ENCODE results near the gene KLRB1. TPM values are rescaled to one million over a fixed set of nuclear protein-coding genes. Genes with fewer than 3 reads are reported as not detected.
"Not testable (repeated sequence)": the region's sequence is repeated elsewhere in the genome, so short reads cannot be mapped to it uniquely, and the experiment has no call there.

The KLRB1 gene
- total RNA-seq, 1 experiment from 2014 or later, result not detected

GRCh38 chr12:9600426-9600825, 7.3 kb downstream of the KLRB1 start:
- H3K36me3 ChIP-seq (ENCODE audit: control insufficient read depth in 1 of 2, insufficient read depth in 2 of 2, low read length in 2 of 2); H3K4me1 ChIP-seq (ENCODE audit: control insufficient read depth in 1 of 2, insufficient read depth in 2 of 2, low read length in 2 of 2); DNase-seq (ENCODE audit: low read depth, low spot score); POLR2A ChIA-PET; H3K27me3 ChIP-seq (ENCODE audit: insufficient read depth, low read length); intact Hi-C loops (cut with micrococcal nuclease); H3K4me3 ChIP-seq (replicated peaks in 1 of 2; ENCODE audit: low read depth in 1 of 2, low read length in 2 of 2); H3K9ac ChIP-seq (ENCODE audit: low read length); H3K79me2 ChIP-seq (ENCODE audit: insufficient read depth, low read length); H3K9me3 ChIP-seq (ENCODE audit: control insufficient read depth in 1 of 2, insufficient read depth in 1 of 2, low read depth in 1 of 2, low read length in 2 of 2); ATAC-seq; H3K4me2 ChIP-seq (ENCODE audit: low read length); H3K9me2 ChIP-seq (ENCODE audit: insufficient read depth); BruUV-seq (replicated peaks); RAD21 ChIA-PET (ENCODE audit: low non-redundant PET in 1 of 2, low total read pairs in 2 of 2, uncharacterized antibody in 2 of 2, unreplicated experiment in 2 of 2); H4K20me1 ChIP-seq (ENCODE audit: insufficient read depth); H2AFZ ChIP-seq (ENCODE audit: low read depth, low read length, poor library complexity, severe bottlenecking); H3K27ac ChIP-seq (ENCODE audit: low read depth, low read length); CTCF ChIA-PET: not testable (repeated sequence)

- H3K4me2 ChIP-seq (ENCODE audit: low read length), result no peak overlapping the region
- no peaks in the 10 kb centered on the region for H3K36me3 ChIP-seq (ENCODE audit: control insufficient read depth in 1 of 2, insufficient read depth in 2 of 2, low read length in 2 of 2)
- TF ChIP-seq ATF3 (IDR thresholded peaks at IDR 0.05) (no peak), POLR2AphosphoS5 (IDR thresholded peaks at IDR 0.05; ENCODE audit: low read depth, low read length) (no peak)
- H3K4me3 ChIP-seq (replicated peaks in 1 of 2; ENCODE audit: low read depth in 1 of 2, low read length in 2 of 2), result no peak overlapping the region
- intact Hi-C loops (cut with micrococcal nuclease), result no loop called here
- no peaks in the 10 kb centered on the region for H3K27me3 ChIP-seq (ENCODE audit: insufficient read depth, low read length)
- no peaks in the 10 kb centered on the region for H3K4me1 ChIP-seq (ENCODE audit: control insufficient read depth in 1 of 2, insufficient read depth in 2 of 2, low read length in 2 of 2)
- ATAC-seq (no peak), DNase-seq (ENCODE audit: low read depth, low spot score) (no peak)
- no peak overlapping the region for H3K9ac ChIP-seq (ENCODE audit: low read length)
- no peaks in the 10 kb centered on the region for H3K9me2 ChIP-seq (ENCODE audit: insufficient read depth)
- H2AFZ ChIP-seq (ENCODE audit: low read depth, low read length, poor library complexity, severe bottlenecking), result no peak overlapping the region
- CTCF ChIA-PET, result no interaction called here
- no TSS peak for BruUV-seq (replicated peaks)
- POLR2A ChIA-PET, result no interaction called here
- H3K27ac ChIP-seq (ENCODE audit: low read depth, low read length), result no peak overlapping the region
- H4K20me1 ChIP-seq (ENCODE audit: insufficient read depth), result no peaks in the 10 kb centered on the region
- no peaks in the 10 kb centered on the region for H3K9me3 ChIP-seq (ENCODE audit: control insufficient read depth in 1 of 2, insufficient read depth in 1 of 2, low read depth in 1 of 2, low read length in 2 of 2)
- RAD21 ChIA-PET (ENCODE audit: low non-redundant PET in 1 of 2, low total read pairs in 2 of 2, uncharacterized antibody in 2 of 2, unreplicated experiment in 2 of 2), result no interaction called here
- H3K79me2 ChIP-seq (ENCODE audit: insufficient read depth, low read length), result no peaks in the 10 kb centered on the region
Measured at GRCh38 chr12:9598363-9598762, 9.4 kb downstream of the KLRB1 start.

GRCh38 chr12:9597365-9597764, 10.4 kb downstream of the KLRB1 start:
- Histone ChIP-seq H4K20me1 (ENCODE audit: insufficient read depth) (no peaks in the 10 kb centered on the region), H3K79me2 (ENCODE audit: insufficient read depth, low read length) (no peaks in the 10 kb centered on the region), H3K27ac (ENCODE audit: low read depth, low read length) (no peak overlapping the region), H3K9me3 (ENCODE audit: control insufficient read depth in 1 of 2, insufficient read depth in 1 of 2, low read depth in 1 of 2, low read length in 2 of 2) (no peaks in the 10 kb centered on the region), H2AFZ (ENCODE audit: low read depth, low read length, poor library complexity, severe bottlenecking) (no peak overlapping the region), H3K36me3 (ENCODE audit: control insufficient read depth in 1 of 2, insufficient read depth in 2 of 2, low read length in 2 of 2) (no peaks in the 10 kb centered on the region), H3K9me2 (ENCODE audit: insufficient read depth) (no peaks in the 10 kb centered on the region), H3K4me1 (ENCODE audit: control insufficient read depth in 1 of 2, insufficient read depth in 2 of 2, low read length in 2 of 2) (no peaks in the 10 kb centered on the region), H3K27me3 (ENCODE audit: insufficient read depth, low read length) (no peaks in the 10 kb centered on the region), H3K4me3 (replicated peaks in 1 of 2; ENCODE audit: low read depth in 1 of 2, low read length in 2 of 2) (no peak overlapping the region), H3K4me2 (ENCODE audit: low read length) (no peak overlapping the region), H3K9ac (ENCODE audit: low read length) (no peak overlapping the region)
- intact Hi-C loops (cut with micrococcal nuclease), result no loop called here
- no peak for TF ChIP-seq SIN3A (IDR thresholded peaks at IDR 0.05; ENCODE audit: low read depth)
- no peak for TF ChIP-seq CTCF (IDR thresholded peaks at IDR 0.05 in 2 of 3, conservative IDR thresholded peaks at IDR 0.05 in 1 of 3; ENCODE audit: borderline replicate concordance in 1 of 3, insufficient read depth in 1 of 3, low read depth in 2 of 3, low read length in 2 of 3)
- TF ChIP-seq ZBTB33 (IDR thresholded peaks at IDR 0.05; ENCODE audit: extremely low read depth, insufficient replicate concordance, low read length), result no peak
- TF ChIP-seq EZH2 (IDR thresholded peaks at IDR 0.05), result no peak
- no peak for TF ChIP-seq SP1 (IDR thresholded peaks at IDR 0.05; ENCODE audit: low read depth)
- no peak for TF ChIP-seq RAD21 (IDR thresholded peaks at IDR 0.05; ENCODE audit: low read depth)
- no peak for TF ChIP-seq CBX3 (IDR thresholded peaks at IDR 0.05; ENCODE audit: low read depth)
- no peak for TF ChIP-seq EGR1 (IDR thresholded peaks at IDR 0.05; ENCODE audit: low read depth)
- ATAC-seq, result no peak
- RAD21 ChIA-PET (ENCODE audit: low non-redundant PET in 1 of 2, low total read pairs in 2 of 2, uncharacterized antibody in 2 of 2, unreplicated experiment in 2 of 2), result no interaction called here
- BruUV-seq (replicated peaks), result no TSS peak
- DNase-seq (ENCODE audit: low read depth, low spot score), result no peak
- POLR2A ChIA-PET, result no interaction called here
- CTCF ChIA-PET, result no interaction called here

All from HCT116 (cell line).